HK-2 (cell line): Measurements from ENCODE around the gene FREY1.

Source experiments
- DNase-seq: peaks from one replicate; pipeline ENCODE4 v3.0.0-alpha.2; 2018; ENCODE audit not compliant: unreplicated experiment

The FREY1 gene

DNA sequence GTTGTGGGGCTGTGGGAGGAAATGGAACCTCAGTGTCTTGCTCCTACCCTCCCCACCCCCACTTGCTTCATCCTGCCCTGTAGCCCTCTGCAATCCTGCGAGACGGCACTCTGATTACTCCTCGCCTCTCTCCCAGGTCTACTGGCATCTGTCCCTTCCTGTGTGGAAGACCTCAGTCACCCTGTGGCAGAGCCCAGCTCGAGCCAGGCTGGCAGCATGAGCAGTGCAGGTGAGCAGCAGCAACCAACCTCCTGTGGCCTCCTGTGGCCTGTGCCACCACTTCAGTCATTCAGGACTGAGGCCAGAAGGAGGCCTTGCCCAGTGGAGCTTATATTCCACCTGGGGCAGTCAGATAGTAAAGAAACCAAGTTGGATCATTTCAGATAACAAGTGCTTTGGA lies 36.4 kb downstream of the FREY1 start:
- no peak for DNase-seq

DNA sequence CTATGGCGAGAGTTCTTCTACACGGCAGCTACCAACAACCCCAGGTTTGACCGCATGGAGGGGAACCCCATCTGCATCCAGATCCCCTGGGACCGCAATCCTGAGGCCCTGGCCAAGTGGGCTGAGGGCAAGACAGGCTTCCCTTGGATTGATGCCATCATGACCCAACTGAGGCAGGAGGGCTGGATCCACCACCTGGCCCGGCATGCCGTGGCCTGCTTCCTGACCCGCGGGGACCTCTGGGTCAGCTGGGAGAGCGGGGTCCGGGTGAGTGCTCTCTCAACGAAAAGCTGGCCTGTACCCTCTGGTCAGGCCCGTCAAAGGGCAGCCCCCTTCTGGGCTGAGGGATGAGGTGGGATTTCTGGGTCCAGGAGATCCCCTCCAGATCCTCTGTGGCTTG lies 37.5 kb downstream of the FREY1 start:
- no peak for DNase-seq

DNA sequence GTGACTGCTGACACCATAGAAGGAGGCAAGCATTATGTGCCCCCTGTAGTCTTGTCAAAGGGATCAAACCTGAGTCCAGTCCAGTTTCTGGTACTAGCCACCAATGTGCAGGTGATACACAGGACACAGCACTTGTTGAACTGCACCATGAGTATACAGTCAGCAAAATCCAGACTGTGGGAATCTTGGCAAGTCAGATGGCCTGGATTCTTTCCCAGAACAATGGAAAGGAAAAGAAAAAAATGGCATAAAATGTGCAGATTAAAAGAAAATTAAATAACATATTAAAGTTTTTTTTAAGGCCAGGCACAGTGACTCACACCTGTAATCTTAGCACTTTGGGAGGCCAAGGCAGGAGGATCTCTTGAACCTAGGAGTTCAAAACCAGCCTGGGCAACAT lies 43.0 kb downstream of the FREY1 start:
- no peak for DNase-seq

DNA sequence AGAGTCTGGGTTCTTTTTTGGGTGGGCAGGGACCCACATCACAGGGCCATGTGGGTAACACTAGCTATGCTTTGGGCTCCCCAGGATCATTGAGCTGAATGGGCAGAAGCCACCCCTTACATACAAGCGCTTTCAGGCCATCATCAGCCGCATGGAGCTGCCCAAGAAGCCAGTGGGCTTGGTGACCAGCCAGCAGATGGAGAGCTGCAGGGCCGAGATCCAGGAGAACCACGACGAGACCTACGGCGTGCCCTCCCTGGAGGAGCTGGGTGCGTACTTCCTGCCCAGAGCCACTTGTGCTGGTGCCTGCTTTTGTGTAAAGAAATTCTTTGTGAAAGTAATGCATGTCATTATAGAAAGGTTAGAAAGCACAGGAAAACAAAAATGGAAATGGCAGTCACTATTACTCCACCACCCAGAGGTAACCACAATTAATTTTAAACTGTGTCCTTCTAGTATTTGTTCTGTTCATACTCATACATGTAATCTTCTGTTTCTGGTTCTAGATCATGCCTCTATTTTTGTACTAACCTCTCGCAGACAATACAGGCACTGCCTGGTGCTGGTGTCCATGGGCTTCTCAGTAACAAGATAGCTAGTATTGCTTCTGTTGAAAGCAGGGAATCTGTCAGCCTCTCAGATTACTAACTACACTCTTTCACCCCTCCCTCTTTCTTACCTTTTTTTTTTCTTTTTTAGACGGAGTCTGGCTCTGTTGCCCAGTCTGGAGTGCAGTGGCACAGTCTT lies 46.1 kb downstream of the FREY1 start:
- no peak for DNase-seq

DNA sequence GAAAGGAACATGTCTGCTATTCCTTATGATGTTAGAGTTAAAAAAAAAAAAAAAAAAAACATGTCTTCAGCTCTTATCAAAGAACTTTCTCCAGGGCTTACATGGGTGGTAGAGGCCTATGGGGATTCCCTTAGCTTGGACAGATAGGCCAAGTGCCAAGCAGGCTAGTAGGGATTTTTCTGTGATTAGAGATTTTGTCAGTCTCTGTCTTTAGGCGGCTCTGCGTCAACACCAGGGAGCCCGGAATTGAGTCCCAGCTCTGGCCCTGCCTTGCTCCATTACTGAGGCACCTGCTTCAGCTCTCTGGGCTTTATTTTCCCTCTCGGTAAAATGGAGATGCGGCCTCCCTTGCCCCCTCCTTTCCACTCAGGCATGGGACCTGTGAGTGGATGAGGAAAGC lies 46.7 kb downstream of the FREY1 start:
- no peak for DNase-seq

DNA sequence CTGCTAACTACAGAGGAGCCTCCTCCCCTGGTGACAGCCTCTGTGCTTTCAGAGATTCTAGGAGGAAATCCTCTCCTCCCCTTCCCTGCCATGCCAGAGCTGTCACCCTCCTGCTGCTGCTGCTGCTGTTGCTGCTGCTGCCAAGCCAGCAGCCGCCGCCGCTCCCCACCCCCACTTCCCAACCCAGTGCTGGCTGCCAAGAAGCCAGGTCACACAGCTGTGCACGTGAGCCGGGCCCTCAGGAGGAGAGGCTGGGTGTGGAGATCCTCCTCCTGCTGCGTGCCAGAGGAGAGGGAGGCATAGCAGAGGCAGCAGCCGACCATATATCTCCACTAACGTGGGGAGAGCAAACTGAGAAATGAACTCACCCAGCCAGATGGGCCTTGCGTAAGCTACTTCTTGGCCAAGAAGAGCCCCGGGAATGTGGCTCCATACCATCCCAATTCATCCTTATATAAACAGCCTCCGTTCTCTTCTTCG lies 47.4 kb downstream of the FREY1 start:
- DNase-seq = peak; percentile 59

DNA sequence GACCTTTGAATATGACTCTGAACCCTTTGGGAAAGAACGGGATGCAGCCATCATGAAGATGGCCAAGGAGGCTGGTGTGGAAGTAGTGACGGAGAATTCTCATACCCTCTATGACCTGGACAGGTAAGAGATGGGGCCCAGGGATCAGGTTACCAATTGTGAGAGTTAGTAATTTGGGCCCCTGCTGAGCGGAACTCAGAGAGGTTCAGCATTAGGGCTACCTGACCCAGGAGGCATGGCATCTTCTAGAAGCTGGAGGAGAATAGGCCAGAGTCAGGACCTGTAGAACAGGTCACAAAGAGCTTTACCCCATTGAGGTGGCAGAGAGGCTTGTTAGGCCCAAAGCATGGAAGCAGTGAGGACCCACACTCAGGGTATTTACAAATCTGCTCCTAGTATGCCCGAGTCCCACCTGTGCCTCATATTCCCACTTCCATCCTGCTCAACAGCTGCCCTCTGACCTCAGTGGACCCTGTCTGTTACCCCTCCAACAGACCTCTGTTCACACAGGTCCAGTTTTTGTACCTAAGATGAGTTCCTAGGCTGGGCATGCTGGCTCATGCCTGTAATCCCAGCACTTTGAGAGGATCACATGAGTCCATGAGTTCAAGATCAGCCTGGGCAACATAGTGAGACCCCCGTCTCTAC lies 48.2 kb downstream of the FREY1 start:
- DNase-seq = no peak

DNA sequence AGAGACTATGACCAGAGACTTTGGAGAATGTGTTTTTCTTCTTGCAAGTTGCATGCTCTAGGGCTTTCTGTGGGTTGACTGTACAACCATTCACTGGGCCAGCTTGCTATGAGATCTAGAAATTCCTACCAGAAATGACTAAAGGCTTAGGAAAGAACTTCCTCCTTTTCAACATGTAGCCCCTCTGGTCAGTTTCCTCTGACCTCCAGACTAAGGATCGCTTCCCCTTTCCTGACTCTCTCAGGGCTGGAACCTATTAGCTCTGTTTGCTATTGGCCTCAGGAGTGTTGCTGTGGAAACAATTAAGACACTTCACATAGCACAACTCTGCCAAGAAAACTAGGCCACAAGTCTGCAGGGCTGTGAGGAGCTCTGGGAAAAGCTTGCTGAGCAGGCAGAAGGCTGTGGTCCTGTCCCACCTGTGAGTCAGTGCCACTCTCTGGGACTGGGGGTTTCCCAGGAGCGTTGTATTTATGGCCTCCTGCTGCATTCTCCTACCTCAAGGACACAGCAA lies 49.1 kb downstream of the FREY1 start:
- DNase-seq = peak; percentile 67
